HTR-8/SVneo (cell line): Measurements from ENCODE around the gene TMPRSS3.

Source experiments
- DNase-seq: peaks from one replicate; pipeline ENCODE4 v3.0.0; 2011; ENCODE audit warnings: low spot score, mixed read lengths; ENCODE audit not compliant: insufficient read length
- FAIRE-seq: peaks from 2 replicates; lab custom pipeline; 2011; peaks lifted over from hg19 to GRCh38; lab: Jason Lieb, UNC

TMPRSS3 gene

GRCh38 chr21:42395905-42396651 lies at the start of gene TMPRSS3:
TSS of gene TMPRSS3 (minus strand) at chr21:42396052. CDS start at chr21:42395417, 635 bp downstream.
- FAIRE-seq = no peak
- no peak for DNase-seq

GRCh38 chr21:42445311-42445710 lies 49.5 kb upstream of the TMPRSS3 start:
- DNase-seq (no peak), FAIRE-seq (no peak)

DNA sequence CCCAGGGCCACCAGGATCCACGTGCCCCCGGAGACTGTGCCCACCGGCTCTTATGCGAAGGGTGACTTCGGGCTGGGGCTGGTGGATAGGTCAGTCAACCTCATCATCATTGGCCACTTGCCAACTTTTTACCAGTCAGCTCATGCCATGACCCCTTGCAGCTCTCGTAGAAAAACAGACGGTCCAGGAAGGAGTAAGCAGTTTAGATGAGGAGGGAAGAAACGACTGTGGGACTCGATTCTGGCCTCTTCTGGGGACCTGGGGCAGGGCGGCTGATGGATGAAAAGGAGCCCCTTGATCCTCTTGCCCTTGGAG lies 48.9 kb upstream of the TMPRSS3 start:
- no peak for FAIRE-seq

DNA sequence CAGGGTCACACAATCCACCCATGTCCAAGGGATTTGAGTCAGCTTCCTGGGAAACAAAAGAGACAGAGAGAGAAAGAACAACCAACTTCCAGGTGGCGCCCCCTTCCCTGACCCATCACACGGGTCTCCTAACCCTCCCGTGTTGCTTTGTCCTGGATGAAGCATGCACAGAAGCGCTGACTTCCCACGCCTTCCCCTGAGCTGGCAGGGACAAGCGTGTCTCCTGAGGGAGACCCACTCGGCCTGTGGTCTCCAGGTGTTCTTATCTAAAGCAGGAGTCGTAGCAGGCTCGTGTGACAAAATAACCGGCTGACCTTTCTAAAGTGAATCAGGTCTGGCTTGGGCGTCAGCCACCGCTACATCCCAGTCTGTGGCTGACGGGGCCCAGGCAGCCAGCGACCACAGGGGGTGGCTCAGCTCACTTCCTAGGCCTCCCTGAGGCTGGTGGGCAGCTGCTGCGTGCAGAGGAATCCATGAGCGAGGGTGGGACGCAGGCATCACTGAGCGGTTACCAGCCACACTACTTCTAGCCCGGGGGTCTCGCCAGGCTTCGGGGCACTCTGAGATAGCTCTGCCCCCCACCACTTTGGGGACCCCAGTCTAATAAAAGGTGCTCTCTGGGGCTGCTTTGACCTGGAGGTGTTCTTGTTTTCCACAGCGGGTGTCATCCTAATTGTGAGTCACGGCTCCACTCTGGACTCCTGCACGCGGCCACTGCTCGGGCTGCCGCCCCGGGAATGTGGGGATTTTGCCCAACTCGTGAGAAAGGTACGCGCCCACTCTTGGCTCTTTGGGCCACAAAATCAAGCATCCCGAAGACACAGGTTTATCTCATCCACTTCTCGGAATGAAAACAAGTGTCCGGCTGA lies 48.3 kb upstream of the TMPRSS3 start:
- FAIRE-seq (no peak), DNase-seq (no peak)

More for the DNA sequence above, 48.9 kb upstream of the TMPRSS3 start:
- no peak for DNase-seq

- FAIRE-seq (no peak), DNase-seq (no peak)
These were observed 47.4 kb upstream of the TMPRSS3 start for GRCh38 chr21:42443181-42443785.

DNA sequence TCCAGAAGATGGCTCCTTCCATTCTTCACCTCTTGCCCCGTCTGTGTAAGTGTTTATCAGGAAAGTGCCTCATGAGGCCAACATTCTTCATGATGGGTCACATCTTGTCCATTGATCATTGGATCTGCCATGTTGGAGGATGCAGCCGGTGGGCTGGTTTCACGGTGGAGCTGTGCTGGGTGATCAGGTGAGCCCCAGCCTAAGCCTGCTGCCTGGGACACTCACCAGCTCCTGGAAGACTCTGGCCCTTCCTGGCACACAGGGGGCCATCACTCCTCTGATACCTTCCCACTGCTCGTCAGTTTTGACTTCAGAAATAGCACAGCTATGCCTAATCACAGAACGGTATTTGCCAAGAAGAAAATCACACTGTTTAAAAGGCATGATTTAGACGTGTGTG lies 46.1 kb upstream of the TMPRSS3 start:
- DNase-seq (no peak), FAIRE-seq (no peak)

GRCh38 chr21:42440187-42440792 lies 44.4 kb upstream of the TMPRSS3 start:
- no peak for FAIRE-seq
- DNase-seq = no peak

DNA sequence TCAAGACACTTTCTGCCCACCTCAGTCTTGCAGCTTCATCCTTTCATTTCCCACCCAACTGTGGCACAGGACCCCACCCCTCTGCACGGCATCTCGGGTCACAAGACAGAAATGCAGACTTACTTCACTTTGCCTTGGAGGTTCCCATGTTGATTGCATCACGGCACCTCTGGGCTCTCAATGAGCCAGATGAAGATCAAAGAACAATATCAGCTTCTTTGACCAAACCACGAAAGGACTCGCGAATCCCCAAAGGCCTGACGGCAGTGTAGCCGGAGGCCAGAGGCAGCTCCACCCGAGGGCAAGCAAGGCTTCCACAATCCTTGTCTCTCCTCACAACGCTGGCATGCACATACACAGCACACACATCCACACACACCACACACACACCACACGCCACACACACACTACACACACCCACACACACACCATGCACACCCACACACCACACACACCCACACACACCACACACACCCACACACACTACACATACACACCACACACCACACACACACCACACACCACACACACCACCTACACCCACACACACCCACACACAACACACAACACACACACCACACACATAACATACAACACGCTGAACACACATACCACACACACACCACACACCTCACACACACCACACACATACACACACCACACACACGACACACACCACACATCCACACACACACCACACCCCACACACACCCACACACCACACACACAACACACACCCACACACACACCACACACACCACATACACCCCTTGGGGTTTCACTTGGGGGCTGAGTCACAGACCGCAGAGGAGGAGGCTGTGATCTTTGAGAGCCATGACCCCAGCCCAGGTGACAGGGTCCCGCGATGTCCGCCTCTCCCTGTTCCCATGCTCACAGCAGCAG lies 43.7 kb upstream of the TMPRSS3 start:
- FAIRE-seq = peak; percentile 98
- no peak for DNase-seq

DNA sequence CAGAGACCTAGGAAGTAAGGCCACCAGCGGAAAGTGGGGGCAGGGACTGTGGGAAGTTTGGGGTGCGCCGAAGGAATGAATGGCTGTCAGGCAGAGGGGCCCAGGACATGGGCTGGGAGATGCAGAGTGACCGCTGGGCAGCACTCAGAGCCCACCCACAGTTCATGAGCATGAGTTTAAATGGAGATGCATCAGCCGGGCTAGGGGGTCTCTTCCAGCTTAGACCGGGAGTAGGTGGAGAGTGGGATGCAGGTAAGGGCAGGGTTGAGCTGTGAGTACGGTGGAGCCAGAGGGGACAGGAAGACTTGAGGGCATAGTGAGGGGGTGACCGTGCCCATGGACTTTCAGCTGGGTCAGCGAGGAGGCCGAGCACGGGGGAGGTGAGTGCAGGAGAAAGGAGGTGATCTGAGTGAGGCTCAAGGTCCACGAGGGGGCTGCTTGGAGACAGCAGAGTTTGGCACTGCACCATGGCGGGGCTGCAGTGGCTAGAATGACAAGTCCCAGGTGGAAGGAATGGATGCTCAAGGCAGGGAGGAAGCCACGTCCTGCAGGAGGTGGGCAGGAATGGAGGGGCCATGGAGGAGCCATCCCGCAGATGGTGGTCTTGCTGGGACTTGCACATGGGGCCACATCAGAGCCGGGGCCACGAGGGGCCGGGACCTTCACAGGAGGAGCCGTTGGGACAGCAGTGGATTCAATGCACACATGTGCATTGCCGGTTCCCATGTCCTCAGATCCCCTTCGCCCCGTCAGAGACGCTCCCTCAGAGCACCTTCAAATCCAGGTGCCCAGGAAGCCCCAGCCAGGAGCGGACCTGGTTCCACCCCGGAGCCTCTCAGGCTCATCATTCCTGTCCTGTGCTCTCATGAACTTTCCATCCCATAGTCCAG lies 42.7 kb upstream of the TMPRSS3 start:
- no peak for FAIRE-seq

GRCh38 chr21:42437786-42438185 lies 41.9 kb upstream of the TMPRSS3 start:
- FAIRE-seq = no peak
- DNase-seq = no peak

More for the DNA sequence above, 42.7 kb upstream of the TMPRSS3 start:
- no peak for DNase-seq

- DNase-seq = no peak
- no peak for FAIRE-seq
These were observed 41.1 kb upstream of the TMPRSS3 start for GRCh38 chr21:42436914-42437313.

- no peak for DNase-seq
- FAIRE-seq = no peak
These were observed 40.0 kb upstream of the TMPRSS3 start for GRCh38 chr21:42435833-42436232.

DNA sequence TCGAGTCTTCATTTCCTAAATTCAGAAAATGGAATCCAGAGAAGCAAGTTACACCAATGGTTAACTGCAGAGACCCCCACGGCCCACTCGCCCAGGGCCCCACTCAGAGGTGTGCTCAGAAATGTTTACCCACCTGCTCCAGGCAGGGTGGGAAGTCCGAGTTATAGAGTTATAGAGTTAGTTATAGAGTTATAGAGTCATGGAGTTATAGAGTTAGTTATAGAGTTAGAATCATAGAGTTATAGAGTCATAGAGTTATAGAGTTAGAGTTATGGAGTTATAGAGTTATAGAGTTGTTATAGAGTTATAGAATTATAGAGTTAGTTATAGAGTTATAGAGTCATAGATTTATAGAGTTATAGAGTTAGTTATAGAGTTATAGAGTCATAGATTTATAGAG lies 39.5 kb upstream of the TMPRSS3 start:
- no peak for DNase-seq
- no peak for FAIRE-seq

DNA sequence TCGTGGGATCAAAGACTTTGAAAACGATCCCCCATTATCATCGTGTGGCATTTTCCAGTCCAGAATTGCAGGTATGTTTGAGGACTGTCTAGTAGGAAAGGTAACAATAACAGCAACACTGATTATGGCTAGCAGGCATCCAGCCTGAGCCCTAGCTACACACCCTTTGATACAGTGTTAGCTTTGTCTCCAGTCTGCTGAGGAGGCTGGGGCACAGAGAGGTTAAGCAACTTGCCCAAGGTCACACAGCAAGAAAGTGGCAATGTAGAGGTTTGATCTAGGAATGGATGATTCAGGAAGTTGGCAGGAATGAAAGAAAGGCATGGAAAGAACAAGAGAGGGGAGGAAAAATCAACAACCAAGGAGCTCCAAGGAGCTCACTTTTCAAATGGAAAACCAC lies 39.0 kb upstream of the TMPRSS3 start:
- no peak for DNase-seq
- FAIRE-seq = no peak

DNA sequence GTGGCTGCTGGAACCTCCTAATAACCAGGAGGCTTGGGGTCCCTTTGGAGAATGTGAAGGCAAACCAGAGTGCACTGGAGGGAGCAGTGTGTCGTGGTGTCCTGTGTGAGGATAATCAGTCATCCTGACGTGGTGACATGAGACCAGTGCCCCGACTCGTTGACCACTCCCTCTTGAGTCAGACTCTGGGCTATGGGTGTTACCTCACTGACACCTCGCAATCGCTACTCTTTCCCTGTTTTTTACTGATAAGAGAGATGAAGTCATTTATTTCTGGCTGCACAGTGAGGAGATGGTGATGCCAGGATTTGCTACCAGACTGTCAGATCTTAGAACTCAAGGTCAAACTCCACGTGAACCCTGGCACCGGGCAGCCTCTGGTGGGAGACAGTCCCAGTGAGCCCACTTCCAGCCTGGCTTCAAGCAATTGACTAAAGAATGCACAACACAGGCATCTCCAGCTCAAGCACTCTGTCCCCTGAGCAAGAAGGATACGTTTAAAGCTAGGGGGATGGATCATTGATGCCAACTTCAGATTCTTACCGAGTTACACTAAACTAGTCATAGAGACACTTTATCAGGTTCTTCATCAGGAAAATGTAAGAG lies 38.2 kb upstream of the TMPRSS3 start:
- DNase-seq = no peak
- no peak for FAIRE-seq

- FAIRE-seq = no peak
- no peak for DNase-seq
These were observed 36.8 kb upstream of the TMPRSS3 start for GRCh38 chr21:42432695-42433094.

GRCh38 chr21:42431196-42431595 lies 35.3 kb upstream of the TMPRSS3 start:
- DNase-seq (no peak), FAIRE-seq (no peak)

GRCh38 chr21:42430521-42430920 lies 34.7 kb upstream of the TMPRSS3 start:
- no peak for DNase-seq
- no peak for FAIRE-seq
